Activated naive CD4-positive, alpha-beta T cell treated with anti-CD3 and anti-CD28 coated beads, Interleukin-2, amount 50 U/mL, for 24 hours (primary cell): Measurements from ENCODE around the gene DLGAP4.

Experiments
- H3K27ac Mint-ChIP-seq: one replicate; pipeline ENCODE4 v1.8.0; 2021; ENCODE audit warnings: mild to moderate bottlenecking, mixed read lengths
- H3K27me3 Mint-ChIP-seq: one replicate; pipeline ENCODE4 v1.8.0; 2021; ENCODE audit warnings: mixed read lengths
- H3K36me3 Mint-ChIP-seq: one replicate; pipeline ENCODE4 v1.8.0; 2021; ENCODE audit warnings: mixed read lengths
- H3K4me1 Mint-ChIP-seq: one replicate; pipeline ENCODE4 v1.8.0; 2021; ENCODE audit warnings: mixed read lengths
- H3K4me3 Mint-ChIP-seq: one replicate; pipeline ENCODE4 v1.8.0; 2021; ENCODE audit warnings: mild to moderate bottlenecking, mixed read lengths
- H3K9me3 Mint-ChIP-seq: one replicate; pipeline ENCODE4 v1.8.0; 2021; ENCODE audit warnings: mixed read lengths

The DLGAP4 gene

DNA sequence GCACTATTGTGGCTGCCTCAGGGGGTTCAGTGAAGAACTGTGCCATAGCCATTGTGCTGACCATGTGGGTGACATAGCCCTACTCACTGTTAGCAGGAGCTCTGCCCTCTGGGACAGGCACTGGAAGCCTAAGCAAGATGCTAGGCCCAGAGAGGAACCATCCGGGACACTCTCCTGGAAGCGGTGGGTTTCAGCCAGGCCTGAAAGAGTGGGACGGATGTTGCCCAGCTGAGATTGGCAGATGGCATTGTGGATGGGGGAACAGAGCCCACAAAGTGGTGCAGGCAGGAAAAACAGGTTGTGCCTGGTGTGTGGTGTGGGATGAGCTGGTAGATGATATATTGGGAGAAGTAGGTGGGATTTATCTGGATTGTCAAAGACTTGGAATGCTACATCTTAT is 40.1 kb downstream of the DLGAP4 start:
- no peaks in the 10 kb centered on the region for H3K4me1 Mint-ChIP-seq

DNA sequence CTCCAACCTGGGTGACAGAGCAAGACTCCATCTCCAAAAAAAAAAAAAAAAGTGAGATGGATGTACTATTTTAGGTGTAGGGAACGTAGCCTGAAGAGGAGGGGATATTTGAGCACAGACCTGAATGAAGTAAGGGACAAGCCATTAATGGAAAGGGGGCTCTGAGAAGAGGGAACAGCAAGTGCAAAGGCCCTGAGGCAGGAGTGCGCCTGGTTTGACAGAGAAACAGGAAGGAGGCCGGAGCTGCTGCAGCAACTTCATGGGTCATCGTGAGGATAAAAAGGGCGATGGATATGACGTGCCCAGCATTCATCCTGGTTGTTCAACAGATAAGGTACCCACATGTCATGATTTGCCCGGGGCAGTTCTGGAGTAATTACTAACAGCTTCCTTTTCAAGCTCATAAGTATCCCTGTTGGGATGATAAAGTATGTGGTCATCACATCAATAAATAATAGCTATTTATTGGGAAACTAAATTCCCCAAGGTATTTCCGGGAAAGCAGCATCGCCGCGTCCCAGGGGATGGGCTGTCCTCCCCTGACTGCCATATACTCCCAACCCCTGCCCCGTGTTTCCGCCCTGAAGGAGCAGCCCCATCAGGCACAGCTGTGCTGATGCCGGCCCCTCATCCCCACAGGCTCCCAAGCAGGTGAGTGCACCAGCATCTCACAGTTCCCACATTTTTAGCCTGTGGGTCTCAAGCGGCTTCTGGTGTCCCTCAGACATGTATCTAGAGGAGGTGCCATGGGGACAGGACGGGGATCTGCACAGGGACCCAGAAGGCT is 43.4 kb downstream of the DLGAP4 start:
- H3K36me3 Mint-ChIP-seq = no peaks in the 10 kb centered on the region
- no peaks in the 10 kb centered on the region for H3K4me1 Mint-ChIP-seq
- H3K9me3 Mint-ChIP-seq = no peaks in the 10 kb centered on the region
- H3K4me3 Mint-ChIP-seq = no peak overlapping the region
- peaks cover 2% of the 10 kb centered on the region for H3K27me3 Mint-ChIP-seq
- no peak overlapping the region for H3K27ac Mint-ChIP-seq

More for the DNA sequence above, 40.1 kb downstream of the DLGAP4 start:
- Mint-ChIP-seq H3K36me3 (no peaks in the 10 kb centered on the region), H3K27me3 (no peaks in the 10 kb centered on the region), H3K4me3 (no peak overlapping the region), H3K9me3 (no peaks in the 10 kb centered on the region), H3K27ac (no peak overlapping the region)

DNA sequence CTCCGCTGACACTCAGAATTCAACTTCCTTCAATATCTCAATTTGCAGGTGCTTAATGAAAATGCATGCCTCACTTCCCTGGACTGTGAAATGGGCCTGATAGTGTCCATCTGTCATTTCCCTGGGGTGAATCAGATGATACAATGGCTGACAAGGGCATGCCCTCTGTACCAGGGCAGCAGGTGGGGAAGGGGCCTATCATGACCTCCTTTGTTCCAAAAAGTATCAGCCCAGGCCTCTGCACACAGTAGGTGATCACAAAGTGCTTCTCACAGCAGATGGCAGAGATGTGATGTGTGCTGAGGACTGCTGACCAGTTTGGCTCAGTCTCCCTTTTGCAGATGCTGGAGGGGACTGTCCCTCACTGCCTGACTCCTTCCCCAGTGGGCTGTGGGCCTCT is 44.3 kb downstream of the DLGAP4 start:
- Mint-ChIP-seq H3K4me3 (no peak overlapping the region), H3K4me1 (no peaks in the 10 kb centered on the region), H3K27ac (no peak overlapping the region), H3K36me3 (no peaks in the 10 kb centered on the region), H3K9me3 (no peaks in the 10 kb centered on the region), H3K27me3 (peaks cover 2% of the 10 kb centered on the region)

DNA sequence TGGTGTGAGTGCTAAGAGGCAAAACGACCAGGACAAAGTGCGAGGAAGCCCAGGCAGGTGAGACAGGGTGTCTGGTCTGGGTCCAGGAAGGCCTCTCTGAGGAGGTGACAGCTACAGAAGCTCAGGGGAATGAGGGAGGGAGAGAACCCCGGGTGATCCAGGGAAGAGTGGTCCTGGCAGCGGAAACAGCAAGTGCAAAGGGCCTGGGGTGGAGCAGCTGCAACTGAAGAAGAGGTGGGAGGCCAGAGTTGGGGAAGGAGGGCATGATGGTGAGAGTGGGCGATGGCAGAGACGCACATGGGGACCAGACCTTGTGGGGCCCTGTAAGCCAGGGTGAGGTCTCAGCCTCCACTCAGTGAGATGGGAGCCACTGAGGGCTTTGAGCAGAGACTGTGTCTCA is 45.8 kb downstream of the DLGAP4 start:
- Mint-ChIP-seq H3K27me3 (peaks cover 2% of the 10 kb centered on the region), H3K9me3 (no peaks in the 10 kb centered on the region), H3K36me3 (no peaks in the 10 kb centered on the region), H3K27ac (no peak overlapping the region), H3K4me1 (no peaks in the 10 kb centered on the region), H3K4me3 (no peak overlapping the region)

DNA sequence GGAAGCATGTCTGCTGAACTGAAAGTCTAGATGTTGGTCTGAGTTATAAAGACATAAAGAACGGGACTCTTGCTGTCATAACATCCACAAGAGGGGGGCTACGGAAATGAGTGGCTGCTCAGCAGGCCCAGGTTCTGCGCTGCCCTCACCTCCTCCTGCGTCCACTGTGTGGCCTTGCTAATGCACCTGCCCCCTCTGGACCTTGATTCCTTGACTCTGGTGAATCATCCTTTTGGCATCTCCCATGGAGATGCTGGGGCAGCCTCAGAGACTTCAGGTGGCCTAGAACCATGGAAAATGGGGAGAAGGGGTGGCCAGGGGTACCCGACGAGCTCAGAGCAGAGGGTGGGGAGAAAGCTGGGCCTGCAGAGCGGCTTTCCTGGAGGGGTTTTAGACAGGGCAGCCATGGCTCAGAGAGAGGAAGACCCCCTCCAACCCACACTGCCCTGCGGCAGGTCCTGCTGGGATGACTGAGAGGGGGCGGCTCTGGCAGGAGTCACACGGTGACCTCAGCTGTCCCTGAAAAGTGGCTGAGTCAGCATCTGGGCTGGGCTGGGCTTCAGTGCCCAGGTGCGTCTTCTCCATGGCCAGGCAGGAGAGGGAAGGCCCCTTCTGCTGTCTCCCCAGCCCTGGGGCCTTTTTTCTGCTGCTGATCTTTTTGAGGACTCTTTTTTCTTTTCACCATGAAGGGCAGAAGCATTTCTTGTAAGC is 46.9 kb downstream of the DLGAP4 start:
- H3K9me3 Mint-ChIP-seq = no peaks in the 10 kb centered on the region
- peaks cover 2% of the 10 kb centered on the region for H3K27me3 Mint-ChIP-seq
- H3K4me1 Mint-ChIP-seq = no peaks in the 10 kb centered on the region
- no peak overlapping the region for H3K4me3 Mint-ChIP-seq
- no peaks in the 10 kb centered on the region for H3K36me3 Mint-ChIP-seq
- no peak overlapping the region for H3K27ac Mint-ChIP-seq

DNA sequence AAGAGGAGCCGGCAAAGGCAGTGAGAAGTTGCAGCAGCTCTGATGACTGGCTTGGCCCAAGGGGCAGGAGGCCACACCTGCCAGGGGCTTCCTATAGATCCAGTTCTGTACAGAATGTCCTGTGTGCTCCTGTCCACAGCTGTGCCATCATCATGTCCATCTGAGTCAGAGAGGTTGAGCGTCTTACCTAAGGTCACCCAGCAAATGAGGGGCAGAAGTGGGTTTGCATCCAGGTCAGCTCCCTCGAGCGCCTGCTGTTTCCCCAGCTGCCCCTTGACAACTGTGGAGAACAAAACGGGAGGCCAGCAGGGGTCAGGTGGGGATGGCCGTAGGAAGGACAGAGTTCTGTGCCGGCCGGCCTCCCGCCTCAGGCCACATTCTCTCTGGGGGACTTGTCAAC is 47.6 kb downstream of the DLGAP4 start:
- Mint-ChIP-seq H3K27me3 (peaks cover 2% of the 10 kb centered on the region), H3K36me3 (no peaks in the 10 kb centered on the region), H3K9me3 (no peaks in the 10 kb centered on the region), H3K27ac (no peak overlapping the region), H3K4me3 (no peak overlapping the region), H3K4me1 (no peaks in the 10 kb centered on the region)

DNA sequence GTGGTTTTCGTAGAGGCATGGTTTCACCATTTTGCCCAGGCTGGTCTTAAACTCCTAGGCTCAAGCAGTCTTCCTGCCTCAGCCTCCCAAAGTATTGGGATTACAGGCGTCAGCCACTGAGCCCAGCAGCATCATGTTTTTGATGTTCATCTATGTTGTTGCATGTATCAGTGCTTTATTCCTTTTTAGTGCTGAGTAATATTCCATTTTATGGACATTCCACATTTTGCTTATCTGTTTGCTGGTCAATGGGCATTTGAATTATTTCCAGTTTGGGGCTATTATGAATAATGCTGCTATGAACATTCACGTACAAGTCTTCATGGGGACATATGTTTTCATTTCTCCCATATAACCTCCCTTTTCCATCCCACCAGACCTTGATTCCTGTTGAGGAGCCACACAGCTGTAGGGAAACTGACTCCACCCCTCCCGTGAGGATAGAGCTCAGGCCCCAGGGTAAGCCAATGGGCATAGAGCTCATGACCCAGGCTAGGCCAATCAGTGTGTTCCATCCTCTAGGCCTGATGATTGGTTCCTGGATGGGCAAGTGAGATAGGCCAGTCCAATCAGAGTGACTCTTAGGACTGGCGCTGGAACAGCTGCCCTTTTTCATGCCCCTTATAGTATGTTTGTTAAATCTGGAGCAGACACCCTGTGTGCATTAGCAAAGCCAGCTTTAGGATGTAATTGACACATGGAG is 49.5 kb downstream of the DLGAP4 start:
- H3K9me3 Mint-ChIP-seq = no peaks in the 10 kb centered on the region
- H3K4me1 Mint-ChIP-seq = no peaks in the 10 kb centered on the region
- H3K27me3 Mint-ChIP-seq = peaks cover 2% of the 10 kb centered on the region
- H3K4me3 Mint-ChIP-seq = no peak overlapping the region
- H3K36me3 Mint-ChIP-seq = no peaks in the 10 kb centered on the region
- H3K27ac Mint-ChIP-seq = no peak overlapping the region

DNA sequence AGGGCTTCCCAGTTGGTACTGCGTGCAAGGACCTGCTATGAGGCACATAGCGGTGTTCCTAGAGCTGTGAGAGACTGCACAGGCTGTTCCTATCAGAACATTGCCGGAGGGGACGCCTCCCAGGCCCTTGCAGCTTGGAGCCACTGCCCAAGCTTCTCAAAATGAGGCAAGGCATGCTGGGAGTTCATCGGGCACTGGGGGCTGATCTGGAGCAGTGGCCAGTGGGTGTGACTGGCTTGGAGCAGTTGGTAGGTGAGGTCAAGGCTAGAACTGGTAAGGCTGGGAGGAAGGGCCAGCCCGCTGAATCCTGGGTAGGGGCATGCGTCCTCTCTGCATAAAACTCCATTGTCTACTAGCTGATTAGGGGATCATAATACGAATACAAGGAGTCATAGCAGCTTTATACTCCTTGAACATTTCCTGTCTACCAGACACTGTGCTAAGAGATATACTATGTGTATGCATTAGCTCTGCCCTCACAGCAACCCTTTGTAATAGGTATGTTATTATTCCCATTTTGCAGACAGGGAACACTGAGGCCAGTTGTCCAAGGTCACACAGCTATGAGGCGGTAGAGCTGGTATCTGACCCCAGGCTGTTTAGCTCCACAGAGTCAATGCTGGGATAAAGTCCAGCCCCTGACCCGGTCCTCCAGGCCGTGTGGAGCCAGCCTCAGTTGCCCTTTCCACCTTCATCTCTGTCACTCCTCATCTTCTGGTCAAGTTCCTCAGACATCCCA is 53.7 kb downstream of the DLGAP4 start:
- Mint-ChIP-seq H3K9me3 (no peaks in the 10 kb centered on the region), H3K27ac (no peak overlapping the region), H3K4me1 (no peaks in the 10 kb centered on the region), H3K36me3 (no peaks in the 10 kb centered on the region), H3K4me3 (no peak overlapping the region), H3K27me3 (no peaks in the 10 kb centered on the region)

DNA sequence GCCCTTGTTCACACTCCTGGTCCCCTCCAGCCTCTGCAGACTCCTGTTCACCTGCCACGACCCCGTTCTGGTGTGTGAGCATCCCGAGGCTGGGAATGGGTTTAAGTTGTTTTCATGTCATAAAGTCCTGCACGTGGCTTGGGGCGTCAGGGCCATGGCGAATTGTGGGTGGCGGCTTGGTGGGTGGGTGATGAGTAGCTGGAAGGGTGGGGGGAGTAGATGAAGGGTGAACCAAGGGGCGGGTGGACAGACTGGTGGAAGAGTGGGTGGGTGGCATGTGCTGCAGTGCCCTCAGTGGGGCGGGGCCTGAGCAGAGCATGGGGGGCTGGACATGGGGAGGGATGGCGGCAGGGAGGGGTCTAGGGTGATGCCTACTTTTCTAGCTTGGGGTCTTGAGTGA is 54.3 kb downstream of the DLGAP4 start:
- H3K4me3 Mint-ChIP-seq = no peak overlapping the region
- H3K9me3 Mint-ChIP-seq = no peaks in the 10 kb centered on the region
- H3K27me3 Mint-ChIP-seq = no peaks in the 10 kb centered on the region
- no peak overlapping the region for H3K27ac Mint-ChIP-seq
- H3K4me1 Mint-ChIP-seq = no peaks in the 10 kb centered on the region
- no peaks in the 10 kb centered on the region for H3K36me3 Mint-ChIP-seq

DNA sequence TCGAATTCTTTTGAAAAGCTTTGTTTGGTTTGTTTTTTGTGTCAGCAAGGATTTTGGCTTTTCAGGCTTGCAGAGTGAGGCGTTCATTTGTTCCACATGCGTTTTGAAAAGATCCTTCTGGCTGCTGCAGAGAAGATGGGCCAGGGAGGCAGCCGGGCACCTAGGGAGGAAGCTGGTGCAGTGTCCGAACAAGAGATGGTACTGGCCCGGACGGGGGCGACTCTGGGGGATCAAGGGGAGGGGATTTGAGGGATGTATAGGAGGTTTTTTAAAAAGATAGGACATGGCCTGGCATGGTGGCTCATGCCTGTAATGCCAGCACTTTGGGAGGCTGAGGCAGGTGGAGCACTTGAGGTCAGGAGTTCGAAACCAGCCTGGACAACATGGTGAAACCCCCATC is 55.3 kb downstream of the DLGAP4 start:
- H3K4me1 Mint-ChIP-seq = no peaks in the 10 kb centered on the region
- no peaks in the 10 kb centered on the region for H3K9me3 Mint-ChIP-seq
- no peaks in the 10 kb centered on the region for H3K36me3 Mint-ChIP-seq
- H3K27ac Mint-ChIP-seq = no peak overlapping the region
- H3K4me3 Mint-ChIP-seq = no peak overlapping the region
- H3K27me3 Mint-ChIP-seq = no peaks in the 10 kb centered on the region

DNA sequence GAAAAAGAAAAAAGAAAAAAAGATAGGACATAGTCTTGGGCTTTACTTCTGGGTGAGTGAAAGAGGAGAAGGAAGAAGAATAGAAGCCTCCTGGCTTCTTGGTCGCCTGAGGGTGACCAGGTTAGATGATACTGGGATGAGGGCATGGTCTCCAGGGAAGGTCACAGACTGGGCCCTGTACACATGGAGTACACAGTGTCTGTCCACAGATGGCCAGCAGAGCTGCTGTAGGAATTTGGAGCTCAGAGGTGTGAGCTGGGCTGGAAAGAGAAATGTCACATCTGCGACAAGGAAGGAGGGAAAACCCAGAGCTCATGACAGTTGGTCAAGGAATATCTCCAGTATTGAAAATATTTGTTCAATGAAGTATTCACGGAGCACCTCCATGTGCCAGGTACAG is 56.1 kb downstream of the DLGAP4 start:
- no peaks in the 10 kb centered on the region for H3K4me1 Mint-ChIP-seq
- no peaks in the 10 kb centered on the region for H3K9me3 Mint-ChIP-seq
- H3K36me3 Mint-ChIP-seq = no peaks in the 10 kb centered on the region
- H3K4me3 Mint-ChIP-seq = no peak overlapping the region
- no peaks in the 10 kb centered on the region for H3K27me3 Mint-ChIP-seq
- no peak overlapping the region for H3K27ac Mint-ChIP-seq

DNA sequence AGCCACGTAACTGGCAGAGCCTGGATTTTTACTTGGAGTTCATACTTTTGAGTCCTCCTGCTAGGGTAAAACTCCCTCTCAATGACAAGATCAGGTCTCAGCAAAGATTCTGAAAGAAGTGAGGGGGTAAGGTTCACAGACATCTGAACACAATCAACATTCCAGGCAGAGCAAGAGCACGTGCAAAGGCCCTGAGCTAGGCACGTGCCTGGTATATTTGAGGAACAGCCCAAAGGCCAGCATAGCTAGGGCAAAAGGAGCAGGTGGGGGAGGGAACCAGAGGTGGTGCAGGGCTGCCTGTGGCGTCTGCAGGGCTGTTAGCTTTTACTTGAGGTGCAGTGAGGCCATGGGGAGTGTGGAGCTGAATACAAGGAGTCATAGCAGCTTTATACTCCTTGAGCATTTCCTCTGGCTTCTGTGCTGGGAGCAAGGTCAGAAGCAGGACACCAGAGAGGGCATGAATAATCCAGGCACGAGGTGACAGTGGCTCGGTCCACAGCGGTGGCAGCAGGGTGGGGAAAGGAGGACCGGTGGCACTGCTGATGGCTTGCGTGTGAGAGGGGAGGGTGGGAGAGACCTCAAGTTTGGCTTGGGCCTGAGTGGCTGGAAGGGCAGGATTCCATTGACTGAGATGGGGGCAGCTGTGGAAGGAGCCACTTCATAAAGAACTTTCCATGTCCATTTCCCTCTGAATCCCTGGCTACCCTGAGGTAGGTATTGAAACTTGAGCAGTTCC is 57.0 kb downstream of the DLGAP4 start:
- Mint-ChIP-seq H3K4me1 (no peaks in the 10 kb centered on the region), H3K9me3 (no peaks in the 10 kb centered on the region), H3K27me3 (no peaks in the 10 kb centered on the region), H3K4me3 (no peak overlapping the region), H3K27ac (no peak overlapping the region), H3K36me3 (no peaks in the 10 kb centered on the region)

DNA sequence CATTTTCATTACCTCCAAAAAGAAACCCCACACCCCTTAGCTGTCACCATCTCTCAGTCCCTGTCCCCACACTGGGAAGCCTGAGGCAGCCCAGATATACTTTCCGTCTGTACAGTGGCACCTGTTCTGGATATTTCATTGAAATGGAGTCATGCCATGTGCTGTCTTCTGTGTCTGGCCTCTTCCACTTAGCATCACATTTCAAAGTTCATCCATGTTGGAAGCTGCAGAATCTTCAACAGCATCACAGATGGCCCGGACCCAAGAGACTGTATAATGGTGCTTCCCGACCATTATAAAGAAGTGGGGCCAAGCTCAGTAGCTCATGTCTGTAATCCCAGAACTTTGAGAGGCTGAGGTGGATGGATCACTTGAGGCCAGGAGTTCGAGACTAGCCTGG is 58.4 kb downstream of the DLGAP4 start:
- H3K36me3 Mint-ChIP-seq = no peaks in the 10 kb centered on the region
- no peaks in the 10 kb centered on the region for H3K27me3 Mint-ChIP-seq
- H3K4me3 Mint-ChIP-seq = no peak overlapping the region
- no peak overlapping the region for H3K27ac Mint-ChIP-seq
- H3K4me1 Mint-ChIP-seq = no peaks in the 10 kb centered on the region
- no peaks in the 10 kb centered on the region for H3K9me3 Mint-ChIP-seq

DNA sequence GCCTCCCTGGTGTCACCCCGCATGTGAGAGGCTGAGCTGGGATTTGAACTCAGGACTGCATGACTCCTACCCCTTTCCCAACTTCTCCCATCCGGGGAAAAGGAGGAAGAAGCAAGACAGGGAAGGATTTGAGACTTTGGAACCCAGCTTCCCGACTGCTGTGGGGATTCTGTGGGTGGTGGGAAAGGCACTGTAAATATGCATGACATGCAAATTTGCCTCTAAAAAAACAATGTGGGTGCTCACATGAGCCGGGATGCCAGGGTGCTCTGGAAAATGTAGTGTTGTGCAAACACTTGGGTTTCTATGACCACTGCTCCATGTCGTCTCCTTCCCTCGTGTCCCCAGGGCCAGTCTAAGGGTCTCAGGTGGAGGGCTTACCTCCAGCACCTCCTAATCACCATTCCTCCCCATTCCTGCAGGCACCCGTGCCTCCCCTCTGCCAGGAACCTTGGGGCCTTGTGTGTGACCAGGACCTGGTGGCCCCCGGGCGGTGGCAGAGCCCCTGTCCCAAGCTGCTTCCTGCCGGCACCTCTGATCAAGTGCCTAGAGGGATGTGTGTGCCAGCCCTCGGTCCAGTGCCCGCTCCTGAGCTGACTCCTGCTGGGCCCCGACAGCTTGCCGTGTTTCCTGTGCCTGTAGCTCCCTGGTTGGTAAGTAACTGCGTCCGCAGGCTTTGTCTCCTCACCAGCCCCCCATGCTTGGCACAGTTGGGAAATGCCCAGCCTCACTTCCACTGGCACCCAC is 60.7 kb downstream of the DLGAP4 start:
- Mint-ChIP-seq H3K27me3 (peaks cover 2% of the 10 kb centered on the region), H3K9me3 (no peaks in the 10 kb centered on the region), H3K27ac (no peak overlapping the region), H3K4me3 (no peak overlapping the region), H3K4me1 (no peaks in the 10 kb centered on the region), H3K36me3 (no peaks in the 10 kb centered on the region)
